Body of pancreas (tissue), 4 donors: ENCODE results near the gene ICE2. TPM values are rescaled to one million over a fixed set of nuclear protein-coding genes. Genes with fewer than 3 reads are reported as not detected.

ENCODE experiments used
- ATAC-seq: fragments of 150-250 bp; one replicate; pipeline ENCODE4 v1.9.1; 2016
- DNase-seq, 4 donors: peaks; one replicate each; pipeline ENCODE4 v3.0.0-alpha.2; 2019
- H3K27ac ChIP-seq, 4 donors: fragments of 200-600 bp; sonication (generic); 1 replicate in 3 of 4; 2 replicates in 1 of 4; pipeline versions ENCODE4 v1.5.1 to v1.6.1; 2016 to 2019; ENCODE audit warnings: mild to moderate bottlenecking in 1 of 4, mixed read lengths in 1 of 4, moderate library complexity in 1 of 4
- H3K27me3 ChIP-seq, 2 donors: fragments of 200-600 bp; sonication (generic); one replicate each; pipeline ENCODE4 v1.6.0; 2016; ENCODE audit warnings: mild to moderate bottlenecking in 1 of 2
- H3K36me3 ChIP-seq, 2 donors: fragments of 200-600 bp; sonication (generic); replicated peaks in 1 of 2; 2 replicates each; pipeline ENCODE4 v1.5.1; 2016; ENCODE audit warnings: low read depth in 2 of 2; ENCODE audit not compliant: insufficient read depth in 1 of 2
- H3K4me1 ChIP-seq: fragments of 200-600 bp; sonication (generic); one replicate; pipeline ENCODE4 v1.6.0; 2016
- H3K4me3 ChIP-seq, 2 donors: fragments of 200-600 bp; sonication (generic); 1 replicate in 1 of 2; 2 replicates in 1 of 2; pipeline ENCODE4 v1.5.1; 2016 to 2019
- H3K9me3 ChIP-seq, 3 donors: fragments of 200-600 bp; sonication (generic); 1 replicate in 2 of 3; 2 replicates in 1 of 3; pipeline ENCODE4 v1.5.1; 2016
- CTCF ChIP-seq, 7 experiments: fragments of 450-650 bp in 4 of 7; fragments of 200-600 bp in 3 of 7; sonication (generic) in 3 of 7; IDR thresholded peaks; one replicate each; pipeline ENCODE4 v1.5.1; 2016 to 2019; ENCODE audit warnings: antibody characterized with exemption in 7 of 7
- POLR2A ChIP-seq, 3 donors: fragments of 450-650 bp; IDR thresholded peaks; one replicate each; pipeline ENCODE4 v1.6.1; 2016; ENCODE audit warnings: antibody characterized with exemption in 3 of 3, mild to moderate bottlenecking in 2 of 3
- WGBS, 2 donors: methylation state at CpG; one replicate each; pipeline ENCODE4 v1.1.5; 2017; 5-methylcytosine and 5-hydroxymethylcytosine counted together
- intact Hi-C: fragments of 100-400 bp; cut with DNase I; formaldehyde crosslinking; loops from one replicate; pipeline ENCODE4 v1.15.1; 2023
- total RNA-seq, 2 donors: library from RNA; depleted of rRNA; stranded (reverse); fragments of >200 nt; gene quantifications; one replicate each; pipeline ENCODE4 v1.1.0, GENCODE V29; 2016

The ICE2 gene
- total RNA-seq, 2 donors from 2014 or later = 20.1 to 24.4 TPM

- no peaks in the 10 kb centered on the region for H3K27me3 ChIP-seq
- H3K36me3 ChIP-seq = no peaks in the 10 kb centered on the region
- peak in 2 of 4 donors; percentile 23 to 25 for DNase-seq
- peaks cover 39% of the 10 kb centered on the region for H3K4me1 ChIP-seq
- peak overlapping the region in 3 of 4 donors; percentile 12 to 90 (median 88) for H3K27ac ChIP-seq
- intact Hi-C loops = no loop called here
- H3K9me3 ChIP-seq = no peaks in the 10 kb centered on the region
- no peak for ATAC-seq
- 24 to 50% methylated on average over 2 to 3 of the region's 3 CpGs for WGBS, 2 donors
- TF ChIP-seq CTCF (IDR thresholded peaks at IDR 0.05) (no peak), POLR2A (IDR thresholded peaks at IDR 0.05) (no peak)
- H3K4me3 ChIP-seq = no peak overlapping the region
These were observed 1.9 kb upstream of the ICE2 start for GRCh38 chr15:60480888-60481287.

GRCh38 chr15:60480149-60480548 lies 1.2 kb upstream of the ICE2 start:
- H3K4me1 ChIP-seq = peaks cover 39% of the 10 kb centered on the region
- H3K27me3 ChIP-seq = no peaks in the 10 kb centered on the region
- H3K9me3 ChIP-seq = no peaks in the 10 kb centered on the region
- no peaks in the 10 kb centered on the region for H3K36me3 ChIP-seq
- TF ChIP-seq CTCF (IDR thresholded peaks at IDR 0.05) = no peak
- no peak for TF ChIP-seq POLR2A (IDR thresholded peaks at IDR 0.05)
- intact Hi-C loops = no loop called here
- H3K4me3 ChIP-seq = no peak overlapping the region
- 92 to 100% methylated on average over 1 of the region's 1 CpG for WGBS, 2 donors
- ATAC-seq (no peak), DNase-seq (no peak)
- peak overlapping the region in 3 of 4 donors; percentile 88 to 90 (median 90) for H3K27ac ChIP-seq

- Histone ChIP-seq H3K9me3 (no peaks in the 10 kb centered on the region), H3K36me3 (peaks cover 0 to under 1% of the 10 kb centered on the region in 2 donors), H3K27ac (peak overlapping the region; percentile 74 to 90 (median 89)), H3K4me1 (peaks cover 39% of the 10 kb centered on the region), H3K4me3 (peak overlapping the region; percentile 55 to 92), H3K27me3 (no peaks in the 10 kb centered on the region)
- DNase-seq (no peak), ATAC-seq (peak; percentile 12)
- 24 to 26% methylated on average over 10 of the region's 10 CpGs for WGBS, 2 donors
- intact Hi-C loops = no loop called here
- TF ChIP-seq POLR2A (IDR thresholded peaks at IDR 0.05) = no peak
- TF ChIP-seq CTCF (IDR thresholded peaks at IDR 0.05) = no peak
These were observed 594 bp upstream of the ICE2 start for GRCh38 chr15:60479361-60480110.

- no peaks in the 10 kb centered on the region for H3K27me3 ChIP-seq
- TF ChIP-seq CTCF (IDR thresholded peaks at IDR 0.05) = no peak
- TF ChIP-seq POLR2A (IDR thresholded peaks at IDR 0.05) = no peak
- H3K4me3 ChIP-seq = peak overlapping the region; percentile 55 to 92
- H3K27ac ChIP-seq = peak overlapping the region; percentile 74 to 90 (median 89)
- H3K4me1 ChIP-seq = peaks cover 39% of the 10 kb centered on the region
- ATAC-seq (no peak), DNase-seq (no peak)
- 7 to 8% methylated on average over 9 of the region's 9 CpGs for WGBS, 2 donors
- intact Hi-C loops = no loop called here
- peaks cover 0 to 3% of the 10 kb centered on the region in 2 donors for H3K36me3 ChIP-seq
- H3K9me3 ChIP-seq = no peaks in the 10 kb centered on the region
These were observed 901 bp downstream of the ICE2 start for GRCh38 chr15:60477916-60478565.
